H9 (cell line): Measurements from ENCODE around the gene ATP6V1D. TPM values are rescaled to one million over a fixed set of nuclear protein-coding genes. Genes with fewer than 3 reads are reported as not detected.

Experiments used
- DNase-seq: peaks from one replicate; pipeline ENCODE4 v3.0.0-alpha.2; 2017
- H2AFZ ChIP-seq: one replicate; pipeline ENCODE4 v1.6.1; 2013; ENCODE audit warnings: mild to moderate bottlenecking, low read length, control low read depth, moderate library complexity
- H2AK5ac ChIP-seq: 2 replicates; pipeline ENCODE4 v1.6.1; 2013; ENCODE audit warnings: low read length, control low read depth, mixed read lengths; ENCODE audit not compliant: insufficient read length
- H2BK120ac ChIP-seq: one replicate; pipeline ENCODE4 v1.6.1; 2013; ENCODE audit warnings: low read depth, mild to moderate bottlenecking, low read length, control low read depth, inconsistent platforms; ENCODE audit not compliant: poor library complexity, severe bottlenecking
- H2BK12ac ChIP-seq: 2 replicates; pipeline ENCODE4 v1.6.1; 2013; ENCODE audit warnings: low read length, control low read depth, mixed read lengths, low read depth; ENCODE audit not compliant: insufficient read length
- H2BK15ac ChIP-seq: 2 replicates; pipeline ENCODE4 v1.6.1; 2013; ENCODE audit warnings: low read depth, low read length, control low read depth
- H2BK20ac ChIP-seq: one replicate; pipeline ENCODE4 v1.6.1; 2013; ENCODE audit warnings: low read depth, mild to moderate bottlenecking, low read length, control low read depth, inconsistent platforms; ENCODE audit not compliant: poor library complexity, severe bottlenecking
- H2BK5ac ChIP-seq: 2 replicates; pipeline ENCODE4 v1.6.1; 2013; ENCODE audit warnings: low read length, control low read depth, mixed read lengths; ENCODE audit not compliant: insufficient read length
- H3K14ac ChIP-seq: 2 replicates; pipeline ENCODE4 v1.6.1; 2013; ENCODE audit warnings: low read length, control low read depth; ENCODE audit not compliant: insufficient read depth
- H3K18ac ChIP-seq: 2 replicates; pipeline ENCODE4 v1.6.1; 2013; ENCODE audit warnings: low read depth, mild to moderate bottlenecking, mixed read lengths, low read length, control low read depth; ENCODE audit not compliant: insufficient read length
- H3K23ac ChIP-seq: 2 replicates; pipeline ENCODE4 v1.6.1; 2013; ENCODE audit warnings: low read length, control low read depth, mixed read lengths, low read depth; ENCODE audit not compliant: insufficient read length
- H3K23me2 ChIP-seq: 2 replicates; pipeline ENCODE4 v1.6.1; 2013; ENCODE audit warnings: low read depth, mild to moderate bottlenecking, mixed read lengths, low read length, control low read depth; ENCODE audit not compliant: insufficient read length, poor library complexity, severe bottlenecking
- H3K27ac ChIP-seq: 2 replicates; pipeline ENCODE4 v1.5.1; 2013; ENCODE audit warnings: low read length, control low read depth, mixed read lengths, low read depth; ENCODE audit not compliant: insufficient read length
- H3K27me3 ChIP-seq: 2 replicates; pipeline ENCODE4 v1.6.1; 2013; ENCODE audit warnings: low read length, control low read depth, inconsistent platforms; ENCODE audit not compliant: insufficient read depth
- H3K4ac ChIP-seq: 2 replicates; pipeline ENCODE4 v1.6.1; 2013; ENCODE audit warnings: low read depth, mild to moderate bottlenecking, control low read depth, inconsistent platforms, low read length, moderate library complexity
- H3K4me1 ChIP-seq: 2 replicates; pipeline ENCODE4 v1.6.1; 2013; ENCODE audit warnings: low read length, control low read depth, inconsistent platforms; ENCODE audit not compliant: insufficient read depth
- H3K4me2 ChIP-seq: 2 replicates; pipeline ENCODE4 v1.6.1; 2013; ENCODE audit warnings: low read length, control low read depth, mixed read lengths; ENCODE audit not compliant: insufficient read length, insufficient read depth
- H3K56ac ChIP-seq: 2 replicates; pipeline ENCODE4 v1.6.1; 2013; ENCODE audit warnings: low read depth, mild to moderate bottlenecking, mixed read lengths, low read length, control low read depth; ENCODE audit not compliant: insufficient read length
- H3K79me1 ChIP-seq: 2 replicates; pipeline ENCODE4 v1.6.1; 2013; ENCODE audit warnings: low read depth, mild to moderate bottlenecking, moderate library complexity, low read length, control low read depth, inconsistent platforms; ENCODE audit not compliant: insufficient read depth, poor library complexity, severe bottlenecking
- H3K79me2 ChIP-seq: 2 replicates; pipeline ENCODE4 v1.6.1; 2013; ENCODE audit warnings: low read length, control low read depth, inconsistent platforms; ENCODE audit not compliant: insufficient read depth
- H3K9ac ChIP-seq: 2 replicates; pipeline ENCODE4 v1.6.1; 2013; ENCODE audit warnings: low read length, control low read depth, mixed read lengths; ENCODE audit not compliant: insufficient read length; ENCODE audit errors: extremely low read depth
- H3K9me3 ChIP-seq: one replicate; pipeline ENCODE4 v1.6.1; 2013; ENCODE audit warnings: low read depth, low read length, inconsistent platforms; ENCODE audit not compliant: control insufficient read depth
- H3T11ph ChIP-seq: one replicate; pipeline ENCODE4 v1.6.1; 2013; ENCODE audit warnings: mild to moderate bottlenecking, low read length, control low read depth, inconsistent platforms
- H4K20me1 ChIP-seq: one replicate; pipeline ENCODE4 v1.6.1; 2013; ENCODE audit not compliant: control insufficient read depth, insufficient read length, insufficient read depth
- H4K5ac ChIP-seq: 2 replicates; pipeline ENCODE4 v1.6.1; 2013; ENCODE audit warnings: low read depth, mild to moderate bottlenecking, mixed read lengths, low read length, control low read depth; ENCODE audit not compliant: insufficient read length
- H4K8ac ChIP-seq: replicated peaks from 2 replicates; pipeline ENCODE4 v1.6.1; 2013; ENCODE audit warnings: low read length, control low read depth, mixed read lengths, low read depth; ENCODE audit not compliant: insufficient read length
- H4K91ac ChIP-seq: 2 replicates; pipeline ENCODE4 v1.6.1; 2013; ENCODE audit warnings: low read depth, mild to moderate bottlenecking, moderate library complexity, mixed read lengths, low read length, control low read depth; ENCODE audit not compliant: insufficient read length
- H3K27ac Mint-ChIP-seq, 3 experiments: 2 replicates in 2 of 3; 3 replicates in 1 of 3; pipeline ENCODE4 v1.8.0; 2020 to 2021; ENCODE audit warnings: mixed read lengths in 3 of 3, mild to moderate bottlenecking in 1 of 3, moderate library complexity in 1 of 3
- H3K27me3 Mint-ChIP-seq: 2 replicates; pipeline ENCODE4 v1.8.0; 2021; ENCODE audit warnings: low read depth, mild to moderate bottlenecking, moderate library complexity, mixed read lengths
- H3K36me3 Mint-ChIP-seq, 3 experiments: 2 replicates in 2 of 3; 3 replicates in 1 of 3; pipeline ENCODE4 v1.8.0; 2020 to 2021; ENCODE audit warnings: low read depth in 3 of 3, mixed read lengths in 3 of 3; ENCODE audit not compliant: insufficient read depth in 1 of 3
- H3K4me1 Mint-ChIP-seq, 2 experiments: 2 replicates each; pipeline ENCODE4 v1.8.0; 2020; ENCODE audit warnings: mixed read lengths in 2 of 2
- H3K4me3 Mint-ChIP-seq, 2 experiments: 2 replicates in 1 of 2; 3 replicates in 1 of 2; pipeline ENCODE4 v1.8.0; 2020 to 2021; ENCODE audit warnings: mild to moderate bottlenecking in 2 of 2, mixed read lengths in 2 of 2, moderate library complexity in 1 of 2
- H3K9me3 Mint-ChIP-seq, 2 experiments: 2 replicates in 1 of 2; 3 replicates in 1 of 2; pipeline ENCODE4 v1.8.0; 2020; ENCODE audit warnings: mild to moderate bottlenecking in 2 of 2, mixed read lengths in 2 of 2, moderate library complexity in 1 of 2
- CTCF ChIP-seq: fragments of 200-600 bp; sonication (generic); conservative IDR thresholded peaks from 3 replicates; pipeline ENCODE4 v1.8.0; 2021; ENCODE audit warnings: antibody characterized with exemption, mild to moderate bottlenecking
- WGBS: extraction: QIAGEN DNeasy Blood & Tissue Kit; methylation state at CpG from one replicate; pipeline ENCODE4 v1.1.7; 2013; ENCODE audit warnings: missing lambda C conversion rate, low lambda C conversion rate, mixed read lengths; ENCODE audit not compliant: insufficient read length; ENCODE audit errors: extremely low coverage; 5-methylcytosine and 5-hydroxymethylcytosine counted together
- total RNA-seq: library from RNA; stranded (reverse); gene quantifications from 2 replicates; pipeline ENCODE4 v1.2.1, GENCODE V29; 2021

ATP6V1D gene
- total RNA-seq, 1 experiment from 2014 or later, result 85.7 TPM

GRCh38 chr14:67332468-67332867, 27.1 kb downstream of the ATP6V1D start:
- H3K36me3 Mint-ChIP-seq, result peaks cover 14 to 55% (median 39%) of the 10 kb centered on the region in 3 experiments
- no peak overlapping the region for H2BK5ac ChIP-seq
- H3K27ac Mint-ChIP-seq, result no peak overlapping the region
- H3K27me3 ChIP-seq, result no peaks in the 10 kb centered on the region
- no peak overlapping the region for H4K91ac ChIP-seq
- H2BK12ac ChIP-seq, result no peak overlapping the region
- H3K27me3 Mint-ChIP-seq, result no peaks in the 10 kb centered on the region
- H3K4me1 ChIP-seq, result no peaks in the 10 kb centered on the region
- no peaks in the 10 kb centered on the region for H3K9me3 Mint-ChIP-seq
- no peak overlapping the region for H3K9ac ChIP-seq
- no peak overlapping the region for H3K23ac ChIP-seq
- H3K18ac ChIP-seq, result no peak overlapping the region
- DNase-seq, result no peak
- no peak overlapping the region for H3T11ph ChIP-seq
- H3K79me2 ChIP-seq, result no peaks in the 10 kb centered on the region
- no peak overlapping the region for H2AK5ac ChIP-seq
- no peak overlapping the region for H4K5ac ChIP-seq
- H3K4ac ChIP-seq, result no peak overlapping the region
- H3K4me3 Mint-ChIP-seq, result no peak overlapping the region
- H2BK20ac ChIP-seq, result no peak overlapping the region
- no peak overlapping the region for H3K56ac ChIP-seq
- no peaks in the 10 kb centered on the region for H3K23me2 ChIP-seq
- H2BK15ac ChIP-seq, result no peak overlapping the region
- WGBS, result no CpG with 5 or more reads among the region's 5 CpGs
- H2AFZ ChIP-seq, result no peak overlapping the region
- H3K4me2 ChIP-seq, result no peak overlapping the region
- H2BK120ac ChIP-seq, result no peak overlapping the region
- no peaks in the 10 kb centered on the region for H4K20me1 ChIP-seq
- no peaks in the 10 kb centered on the region for H3K79me1 ChIP-seq
- no peaks in the 10 kb centered on the region for H3K9me3 ChIP-seq
- TF ChIP-seq CTCF, result no peak
- H3K14ac ChIP-seq, result no peak overlapping the region
- no peak overlapping the region for H4K8ac ChIP-seq
- H3K27ac ChIP-seq, result no peak overlapping the region
- no peaks in the 10 kb centered on the region for H3K4me1 Mint-ChIP-seq
